Tibial artery (tissue), 4 donors: ENCODE results near the gene COL15A1.

Source experiments
- DNase-seq, 2 donors: peaks; one replicate each; pipeline ENCODE4 v3.0.0-alpha.2; 2019
- H3K27ac ChIP-seq, 2 donors: fragments of 200-600 bp; sonication (generic) in 1 of 2; 1 replicate in 1 of 2; 2 replicates in 1 of 2; pipeline ENCODE4 v1.5.1; 2018 to 2019; ENCODE audit warnings: mild to moderate bottlenecking in 1 of 2
- H3K27me3 ChIP-seq, 2 donors: fragments of 200-600 bp; sonication (generic) in 1 of 2; one replicate each; pipeline versions ENCODE4 v1.5.1 to v1.6.0; 2016 to 2019
- H3K36me3 ChIP-seq, 3 donors: fragments of 200-600 bp; sonication (generic) in 2 of 3; one replicate each; pipeline ENCODE4 v1.5.1; 2016 to 2019; ENCODE audit warnings: mild to moderate bottlenecking in 2 of 3
- H3K4me1 ChIP-seq, 4 donors: fragments of 200-600 bp; sonication (generic) in 2 of 4; 1 replicate in 3 of 4; 2 replicates in 1 of 4; pipeline ENCODE4 v1.5.1; 2016 to 2019
- H3K4me3 ChIP-seq, 2 donors: fragments of 200-600 bp; sonication (generic) in 1 of 2; 1 replicate in 1 of 2; 2 replicates in 1 of 2; pipeline ENCODE4 v1.5.1; 2018 to 2019; ENCODE audit warnings: mild to moderate bottlenecking in 2 of 2
- H3K9me3 ChIP-seq, 3 donors: fragments of 200-600 bp; sonication (generic) in 1 of 3; one replicate each; pipeline ENCODE4 v1.5.1; 2016 to 2019
- CTCF ChIP-seq, 2 experiments: fragments of 200-600 bp in 1 of 2; fragments of 450-650 bp in 1 of 2; IDR thresholded peaks; one replicate each; pipeline ENCODE4 v1.5.1; 2017 to 2019; ENCODE audit warnings: antibody characterized with exemption in 2 of 2, mild to moderate bottlenecking in 1 of 2, moderate library complexity in 1 of 2
- intact Hi-C: fragments of 100-400 bp; cut with DNase I; formaldehyde crosslinking; loops from one replicate; pipeline ENCODE4 v1.15.0; 2023; ENCODE audit warnings: low total_unique reads

Gene COL15A1

DNA sequence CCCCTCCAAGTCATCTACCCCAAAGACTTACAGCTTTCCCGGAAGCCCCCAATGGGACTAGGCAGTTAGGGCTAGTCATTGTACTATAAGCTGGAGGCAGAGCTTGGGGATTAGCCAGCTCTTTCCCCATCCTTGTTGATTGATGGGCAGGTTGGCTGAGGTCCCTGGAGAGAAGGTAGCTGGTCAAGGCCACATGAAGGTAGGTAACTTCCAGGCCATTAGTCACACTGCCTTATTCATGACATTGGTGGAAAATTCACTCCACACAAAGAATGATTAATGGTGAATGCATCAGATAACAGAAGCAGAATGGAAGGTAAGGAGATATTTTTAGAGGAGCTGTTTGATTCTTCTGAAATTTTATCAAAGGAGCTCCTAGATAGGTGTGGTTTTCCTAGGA, 111.7 kb downstream of the COL15A1 start:
- H3K4me3 ChIP-seq = no peak overlapping the region
- no peak for DNase-seq
- no peaks in the 10 kb centered on the region for H3K9me3 ChIP-seq
- H3K36me3 ChIP-seq = peaks cover 18 to 74% (median 71%) of the 10 kb centered on the region in 3 donors
- TF ChIP-seq CTCF (IDR thresholded peaks at IDR 0.05) = no peak
- H3K27me3 ChIP-seq = no peaks in the 10 kb centered on the region
- no peak overlapping the region for H3K27ac ChIP-seq
- H3K4me1 ChIP-seq = peaks cover 0 to 13% (median 0%) of the 10 kb centered on the region in 4 donors
- intact Hi-C loops = no loop called here

DNA sequence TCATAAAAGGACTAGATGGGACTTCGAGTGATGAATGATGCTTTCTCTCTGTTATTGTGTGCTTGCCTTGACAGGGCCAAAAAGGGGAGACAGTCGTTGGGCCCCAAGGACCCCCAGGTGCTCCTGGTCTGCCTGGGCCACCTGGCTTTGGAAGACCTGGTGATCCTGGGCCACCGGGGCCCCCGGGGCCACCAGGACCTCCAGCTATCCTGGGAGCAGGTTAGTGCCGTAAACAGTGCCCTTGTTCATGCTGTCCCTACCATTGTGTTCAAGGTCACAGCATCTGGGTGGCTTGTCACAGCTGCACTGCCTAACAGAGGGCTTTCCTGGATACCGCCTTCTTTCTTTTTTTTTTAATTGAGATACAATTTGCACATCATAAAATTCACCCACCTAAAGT, 112.5 kb downstream of the COL15A1 start:
- peaks cover 18 to 66% (median 63%) of the 10 kb centered on the region in 3 donors for H3K36me3 ChIP-seq
- intact Hi-C loops = no loop called here
- no peak for TF ChIP-seq CTCF (IDR thresholded peaks at IDR 0.05)
- no peak for DNase-seq
- H3K27me3 ChIP-seq = no peaks in the 10 kb centered on the region
- no peak overlapping the region for H3K4me3 ChIP-seq
- no peaks in the 10 kb centered on the region for H3K9me3 ChIP-seq
- H3K4me1 ChIP-seq = peaks cover 0 to 13% (median 0%) of the 10 kb centered on the region in 4 donors
- no peak overlapping the region for H3K27ac ChIP-seq

DNA sequence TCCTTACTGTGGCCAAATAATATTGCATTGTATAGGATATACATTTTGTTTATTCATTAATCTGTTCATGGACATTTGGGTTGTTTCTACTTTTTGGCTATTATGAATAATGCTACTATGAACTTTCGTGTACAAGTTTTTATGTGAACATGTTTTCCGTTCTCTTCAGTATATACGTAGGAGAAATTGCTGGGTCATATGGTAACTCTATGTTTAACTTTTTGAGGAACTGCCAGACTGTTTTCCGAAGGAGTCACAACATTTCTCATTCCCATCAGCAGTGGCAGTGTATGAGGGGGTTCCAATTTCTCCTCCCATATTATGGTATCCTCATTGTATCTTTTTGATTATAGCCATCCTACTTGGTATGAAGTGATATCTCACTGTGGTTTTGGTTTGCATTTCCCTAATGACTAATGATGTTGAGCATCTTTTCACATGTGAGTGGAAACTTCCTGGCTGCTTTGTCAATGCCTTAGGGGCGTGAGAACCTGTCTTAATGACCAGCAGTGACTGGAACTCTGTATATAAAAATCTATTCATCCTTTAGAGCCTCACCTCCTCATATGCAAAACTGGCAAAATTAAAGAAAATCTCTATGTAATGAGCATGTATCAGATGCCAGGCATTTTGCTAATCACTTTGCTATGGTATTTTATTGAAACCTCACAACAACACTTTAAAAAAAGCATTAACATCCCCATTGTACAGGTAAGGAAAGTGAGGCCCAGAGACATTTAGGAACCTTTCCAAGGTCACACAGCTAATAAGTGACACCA, 113.4 kb downstream of the COL15A1 start:
- Histone ChIP-seq H3K4me3 (no peak overlapping the region), H3K9me3 (no peaks in the 10 kb centered on the region), H3K36me3 (peaks cover 22 to 63% (median 58%) of the 10 kb centered on the region in 3 donors), H3K4me1 (peaks cover 0 to 13% (median 0%) of the 10 kb centered on the region in 4 donors), H3K27ac (peak overlapping the region in 1 of 2 donors; percentile 14), H3K27me3 (no peaks in the 10 kb centered on the region)
- no peak for DNase-seq
- no peak for TF ChIP-seq CTCF (IDR thresholded peaks at IDR 0.05)
- intact Hi-C loops = no loop called here

DNA sequence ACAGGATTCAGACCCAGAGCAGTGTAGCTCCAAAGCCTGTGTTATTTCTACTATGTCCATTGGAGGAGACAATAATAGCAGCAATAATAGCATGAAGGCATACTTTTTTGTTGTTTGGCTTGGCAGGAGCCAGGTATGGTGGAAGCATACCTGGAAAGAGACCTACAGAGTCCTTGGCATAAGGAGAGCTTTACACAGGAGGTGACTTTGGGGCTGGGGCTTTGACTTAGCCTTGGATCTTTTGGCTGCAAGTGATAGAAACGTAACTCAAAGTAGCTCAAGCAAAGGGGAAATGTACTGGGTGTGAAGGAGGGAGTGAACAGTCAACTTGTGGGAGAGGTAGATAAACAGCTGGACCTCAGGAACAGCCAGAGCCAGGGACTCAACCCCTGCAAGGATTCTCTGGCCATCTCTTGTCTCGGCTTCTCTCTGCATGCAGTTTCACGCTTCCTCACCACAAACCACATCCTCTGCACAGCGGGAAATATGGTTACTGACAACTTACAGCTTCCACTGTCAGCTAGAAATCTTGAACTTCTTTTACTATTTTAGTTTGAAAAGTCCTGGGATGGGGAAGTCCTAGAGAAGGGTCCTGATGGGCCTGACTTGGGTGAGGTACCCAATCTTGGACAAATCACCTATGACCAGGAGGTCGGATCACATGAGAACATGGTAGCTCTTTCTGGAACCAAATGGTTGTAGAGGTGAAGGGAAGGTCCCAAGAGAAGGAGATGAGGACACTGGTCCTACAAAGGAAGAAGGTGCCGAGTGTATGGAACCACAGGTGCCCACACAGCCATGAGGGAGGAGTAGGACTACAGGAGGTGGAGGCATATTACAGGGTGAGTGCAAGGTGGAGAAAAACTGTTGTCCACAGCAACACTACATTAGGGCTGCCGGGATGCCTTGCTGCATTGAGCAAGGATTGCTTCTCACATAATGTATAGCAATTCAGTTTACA, 114.2 kb downstream of the COL15A1 start:
- Histone ChIP-seq H3K27me3 (no peaks in the 10 kb centered on the region), H3K4me1 (peaks cover 0 to 13% (median 0%) of the 10 kb centered on the region in 4 donors), H3K9me3 (no peaks in the 10 kb centered on the region), H3K4me3 (no peak overlapping the region), H3K27ac (peak overlapping the region in 1 of 2 donors; percentile 14), H3K36me3 (peaks cover 31 to 63% (median 58%) of the 10 kb centered on the region in 3 donors)
- DNase-seq = peak in 1 of 2 donors; percentile 63
- TF ChIP-seq CTCF (IDR thresholded peaks at IDR 0.05) = no peak
- intact Hi-C loops = no loop called here

DNA sequence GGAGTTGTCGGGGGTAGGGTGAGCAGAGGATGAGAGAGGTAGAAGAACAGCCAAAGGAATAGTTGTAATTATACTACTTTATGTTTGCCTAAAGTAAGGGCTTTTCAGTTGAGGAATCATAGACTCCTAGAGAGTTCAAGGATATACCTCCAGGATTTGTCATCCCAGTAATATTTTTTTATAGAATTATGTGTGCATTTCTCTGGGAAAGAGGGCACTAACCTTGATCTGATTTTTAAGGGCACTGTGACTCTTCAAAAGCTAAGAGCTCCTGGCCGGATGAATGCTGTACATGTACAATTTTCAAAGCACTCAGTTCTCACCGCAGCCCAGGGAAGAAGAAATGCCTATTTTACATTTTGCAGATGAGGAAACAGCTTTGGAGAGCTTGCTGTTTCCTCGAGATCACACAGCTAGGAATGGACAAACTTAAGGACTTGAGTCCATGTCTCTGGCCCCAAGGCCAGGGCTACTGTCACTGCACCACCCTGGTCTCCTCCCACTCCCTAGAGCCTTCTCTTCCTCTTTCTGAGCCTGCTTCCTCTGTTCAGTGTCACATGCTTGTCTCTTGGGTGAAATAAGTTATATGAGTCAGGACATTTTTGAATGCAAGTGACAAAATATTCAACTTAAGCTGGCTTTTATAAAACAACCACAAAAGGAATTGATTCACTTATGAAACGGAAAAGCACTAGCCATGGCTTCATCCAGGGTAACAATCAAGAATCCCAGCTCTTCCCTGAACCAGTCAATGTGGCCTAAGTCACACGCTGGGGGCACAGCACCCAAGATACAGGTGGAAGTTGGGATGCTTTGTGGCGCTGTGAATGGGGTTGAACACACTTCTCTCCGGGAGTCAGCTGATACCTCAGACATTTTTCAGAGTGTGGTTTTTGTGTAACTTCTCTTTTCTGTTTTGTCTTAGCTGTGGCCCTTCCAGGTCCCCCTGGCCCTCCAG, 115.5 kb downstream of the COL15A1 start:
- Histone ChIP-seq H3K36me3 (peaks cover 36 to 63% (median 53%) of the 10 kb centered on the region in 3 donors), H3K4me1 (peaks cover 0 to 13% (median 0%) of the 10 kb centered on the region in 4 donors), H3K4me3 (no peak overlapping the region), H3K9me3 (no peaks in the 10 kb centered on the region), H3K27ac (peak overlapping the region; percentile 38 to 50), H3K27me3 (no peaks in the 10 kb centered on the region)
- TF ChIP-seq CTCF (IDR thresholded peaks at IDR 0.05) = no peak
- DNase-seq = peak in 1 of 2 donors; percentile 36
- intact Hi-C loops = no loop called here
